SK-N-SH (cell line): Measurements from ENCODE around the gene PPP1R3D. TPM values are rescaled to one million over a fixed set of nuclear protein-coding genes. Genes with fewer than 3 reads are reported as not detected.

ENCODE experiments used
- CTCF ChIA-PET: fragments of 300-600, 350-600 bp; formaldehyde crosslinking; extraction: SDS; loops from one replicate; lab custom pipeline; 2021; lab: Yijun Ruan, JAX
- POLR2A ChIA-PET: fragments of 350-600 bp; sonication (Branson Sonifier 250); formaldehyde crosslinking; extraction: SDS; loops from one replicate; lab custom pipeline; 2020; ENCODE audit warnings: antibody characterized with exemption, inconsistent platforms; lab: Yijun Ruan, JAX
- DNase-seq: peaks from one replicate; pipeline ENCODE4 v3.0.0; 2012
- H2AFZ ChIP-seq: fragments of 200-600 bp; sonication (generic); 2 replicates; pipeline ENCODE4 v1.8.1; 2016; ENCODE audit warnings: antibody characterized with exemption, mild to moderate bottlenecking, low read depth
- H3F3A ChIP-seq: fragments of 200-600 bp; sonication (generic); replicated peaks from 2 replicates; pipeline ENCODE3; 2016; ENCODE audit warnings: antibody characterized with exemption, mild to moderate bottlenecking; ENCODE audit not compliant: insufficient read depth
- H3K27ac ChIP-seq, 2 experiments: fragments of 200-500 bp in 1 of 2; fragments of 200-600 bp in 1 of 2; sonication (Bioruptor generic) in 1 of 2; sonication (generic), shearing (Covaris generic) in 1 of 2; 2 replicates each; pipeline versions ENCODE4 v1.5.1 to v1.6.1; 2014 to 2016; ENCODE audit warnings: low read depth in 2 of 2, inconsistent platforms in 1 of 2, low read length in 1 of 2, mild to moderate bottlenecking in 1 of 2, mixed read lengths in 1 of 2
- H3K27me3 ChIP-seq: fragments of 200-600 bp; sonication (generic), shearing (Covaris generic); 2 replicates; pipeline ENCODE4 v1.6.1; 2016; ENCODE audit warnings: mixed run types; ENCODE audit not compliant: insufficient read depth
- H3K36me3 ChIP-seq, 2 experiments: fragments of 200-500 bp in 1 of 2; fragments of 200-600 bp in 1 of 2; sonication (Bioruptor generic) in 1 of 2; sonication (generic) in 1 of 2; replicated peaks in 1 of 2; 2 replicates each; pipeline versions ENCODE3 to v1.5.1; 2014 to 2016; ENCODE audit warnings: low read length in 1 of 2, mild to moderate bottlenecking in 1 of 2; ENCODE audit not compliant: insufficient read depth in 2 of 2, control insufficient read depth in 1 of 2
- H3K4me1 ChIP-seq, 2 experiments: fragments of 200-500 bp in 1 of 2; fragments of 200-600 bp in 1 of 2; sonication (Bioruptor generic) in 1 of 2; sonication (generic), shearing (Covaris generic) in 1 of 2; 2 replicates each; pipeline versions ENCODE4 v1.5.1 to v1.6.1; 2014 to 2016; ENCODE audit warnings: low read depth in 1 of 2, low read length in 1 of 2, mixed run types in 1 of 2; ENCODE audit not compliant: insufficient read depth in 2 of 2, control insufficient read depth in 1 of 2
- H3K4me2 ChIP-seq: fragments of 200-600 bp; sonication (generic), shearing (Covaris generic); 2 replicates; pipeline ENCODE4 v1.6.1; 2017; ENCODE audit warnings: mixed run types
- H3K4me3 ChIP-seq, 2 experiments: fragments of 200-500 bp in 1 of 2; fragments of 200-600 bp in 1 of 2; sonication (Bioruptor generic) in 1 of 2; sonication (generic), shearing (Covaris generic) in 1 of 2; 2 replicates each; pipeline versions ENCODE4 v1.5.1 to v1.8.1; 2014 to 2016; ENCODE audit warnings: low read depth in 2 of 2, inconsistent platforms in 1 of 2, low read length in 1 of 2, mild to moderate bottlenecking in 1 of 2, mixed read lengths in 1 of 2, moderate library complexity in 1 of 2
- H3K79me2 ChIP-seq: fragments of 200-600 bp; sonication (generic); 2 replicates; pipeline ENCODE4 v1.8.1; 2017; ENCODE audit warnings: mild to moderate bottlenecking; ENCODE audit not compliant: insufficient read depth
- H3K9ac ChIP-seq: fragments of 200-600 bp; sonication (generic); 2 replicates; pipeline ENCODE4 v1.6.1; 2017; ENCODE audit warnings: mixed run types
- H3K9me2 ChIP-seq: fragments of 200-600 bp; sonication (generic); 2 replicates; pipeline ENCODE4 v1.6.1; 2017; ENCODE audit warnings: mixed run types
- H3K9me3 ChIP-seq: fragments of 200-600 bp; sonication (generic); 2 replicates; pipeline ENCODE4 v1.6.1; 2017; ENCODE audit warnings: mixed run types, mild to moderate bottlenecking, moderate library complexity
- H4K20me1 ChIP-seq: fragments of 200-600 bp; sonication (generic); 2 replicates; pipeline ENCODE4 v1.6.1; 2017; ENCODE audit warnings: mild to moderate bottlenecking, mixed run types; ENCODE audit not compliant: insufficient read depth
- EP300 ChIP-seq, 2 experiments: IDR thresholded peaks; 2 replicates each; pipeline versions ENCODE4 v1.4.0 to v1.6.1; 2012; ENCODE audit warnings: borderline replicate concordance in 1 of 2, low read depth in 1 of 2, low read length in 1 of 2
- EZH2phosphoT487 ChIP-seq: fragments of 200-600 bp; sonication (generic); IDR thresholded peaks from 2 replicates; pipeline ENCODE4 v1.6.1; 2017; ENCODE audit warnings: low read depth, mixed run types, mild to moderate bottlenecking, antibody characterized with exemption, moderate library complexity, borderline replicate concordance
- FOXM1 ChIP-seq: IDR thresholded peaks from 2 replicates; pipeline ENCODE4 v1.4.0; 2012; ENCODE audit warnings: low read depth, mild to moderate bottlenecking
- GABPA ChIP-seq: IDR thresholded peaks from 2 replicates; pipeline ENCODE4 v1.4.0; 2012; ENCODE audit warnings: low read depth, mild to moderate bottlenecking
- GATA2 ChIP-seq: sonication (generic); formaldehyde crosslinking; IDR thresholded peaks from 2 replicates; pipeline ENCODE4 v1.5.0; 2020; ENCODE audit warnings: mild to moderate bottlenecking, missing genetic modification reagents
- IRF3 ChIP-seq: fragments of 150-350 bp; IDR thresholded peaks from 2 replicates; pipeline ENCODE4 v1.6.1; 2016; ENCODE audit warnings: mild to moderate bottlenecking, low read depth, low read length
- JUND ChIP-seq: IDR thresholded peaks from 2 replicates; pipeline ENCODE4 v1.4.0; 2012
- MAX ChIP-seq: IDR thresholded peaks from 2 replicates; pipeline ENCODE4 v1.4.0; 2012; ENCODE audit warnings: low read depth
- MEF2A ChIP-seq: IDR thresholded peaks from 2 replicates; pipeline ENCODE4 v1.4.0; 2012; ENCODE audit warnings: low read depth, borderline replicate concordance
- MXI1 ChIP-seq: IDR thresholded peaks from 2 replicates; pipeline ENCODE4 v1.6.1; 2012; ENCODE audit warnings: mild to moderate bottlenecking, low read depth, low read length, improper control_type of control experiment
- PBX3 ChIP-seq: IDR thresholded peaks from 2 replicates; pipeline ENCODE4; 2012
- RCOR1 ChIP-seq: fragments of 150-350 bp; IDR thresholded peaks from 2 replicates; pipeline ENCODE4 v1.6.1; 2017; ENCODE audit warnings: antibody characterized with exemption, low read length
- RFX5 ChIP-seq: IDR thresholded peaks from 2 replicates; pipeline ENCODE4 v1.6.1; 2012; ENCODE audit warnings: mild to moderate bottlenecking, improper control_type of control experiment, low read length
- RXRA ChIP-seq: IDR thresholded peaks from 2 replicates; pipeline ENCODE4 v1.4.0; 2012; ENCODE audit warnings: low read depth, mild to moderate bottlenecking, borderline replicate concordance
- SIN3A ChIP-seq: IDR thresholded peaks from 2 replicates; pipeline ENCODE4 v1.6.1; 2012; ENCODE audit warnings: low read depth, mild to moderate bottlenecking, low read length, moderate library complexity, borderline replicate concordance
- SMC3 ChIP-seq: IDR thresholded peaks from 2 replicates; pipeline ENCODE4 v1.6.1; 2012; ENCODE audit warnings: low read depth, low read length, improper control_type of control experiment
- TEAD4 ChIP-seq: IDR thresholded peaks from 2 replicates; pipeline ENCODE4 v1.4.0; 2012; ENCODE audit warnings: mild to moderate bottlenecking, borderline replicate concordance; ENCODE audit not compliant: insufficient read depth
- USF1 ChIP-seq: IDR thresholded peaks from 2 replicates; pipeline ENCODE4 v1.4.0; 2012; ENCODE audit warnings: low read depth, borderline replicate concordance
- ZBTB33 ChIP-seq: IDR thresholded peaks from 2 replicates; pipeline ENCODE4 v1.4.0; 2012; ENCODE audit warnings: low read depth, borderline replicate concordance
- WGBS: methylation state at CpG from one replicate; pipeline ENCODE4 v1.1.6; 2017; ENCODE audit warnings: low lambda C conversion rate; 5-methylcytosine and 5-hydroxymethylcytosine counted together
- polyA plus RNA-seq, 3 experiments: library from polyadenylated mRNA; depleted of rRNA; stranded (reverse); fragments of >200 nt; gene quantifications; 2 replicates each; pipeline ENCODE4 v1.2.3, GENCODE V29; 2012

The PPP1R3D gene
- polyA plus RNA-seq, 1 of the 3 experiments (the other 2 are of a cell fraction) = 0.87 TPM

- Histone ChIP-seq H4K20me1 (no peaks in the 10 kb centered on the region), H3K4me1 (no peaks in the 10 kb centered on the region), H3K9me2 (0 out of 2 replicates have a peak, but pooled peaks cover 3% of the 10 kb centered on the region), H3K9ac (no peak overlapping the region), H3K27ac (no peak overlapping the region), H2AFZ (no peak overlapping the region), H3K79me2 (no peaks in the 10 kb centered on the region), H3K36me3 (no peaks in the 10 kb centered on the region), H3K27me3 (no peaks in the 10 kb centered on the region), H3K9me3 (0 out of 2 replicates have a peak, but pooled peaks cover 2% of the 10 kb centered on the region), H3K4me3 (no peak overlapping the region), H3K4me2 (no peak overlapping the region), H3F3A (no peaks in the 10 kb centered on the region)
- DNase-seq = no peak
- 48% methylated on average over 7 of the region's 9 CpGs for WGBS
- TF ChIP-seq RXRA (no peak), IRF3 (no peak), USF1 (no peak), GABPA (no peak), MXI1 (no peak), EP300 (IDR thresholded peaks at IDR 0.05; ENCODE audit: borderline replicate concordance in 1 of 2, low read depth in 1 of 2, low read length in 1 of 2) (no peak), PBX3 (no peak), FOXM1 (no peak), SIN3A (no peak), SMC3 (no peak), RCOR1 (no peak), ZBTB33 (no peak), TEAD4 (no peak), RFX5 (no peak), GATA2 (CRISPR knock-in tag) (no peak), MAX (no peak), MEF2A (no peak), JUND (no peak), EZH2phosphoT487 (no peak)
- POLR2A ChIA-PET = no interaction called here
- CTCF ChIA-PET = no interaction called here
Measured at GRCh38 chr20:59977086-59977485, 37.0 kb upstream of the PPP1R3D start.
